A673 (cell line): ENCODE results near the gene FIBCD1.

ENCODE experiments used
- EZH2 ChIP-seq: fragments of 200-600 bp; sonication (generic); IDR thresholded peaks from 2 replicates; pipeline ENCODE4 v1.6.1; 2017; ENCODE audit warnings: borderline replicate concordance, low read depth, mild to moderate bottlenecking, mixed read lengths, antibody characterized with exemption, low read length; ENCODE audit not compliant: poor library complexity, severe bottlenecking
- TF ChIP-seq, protein P1 (sequence below): fragments of 300-800, 200-600 bp; sonication (generic); conservative IDR thresholded peaks from 2 replicates; pipeline ENCODE4 v1.5.1; 2017; ENCODE audit warnings: low read depth, mild to moderate bottlenecking, antibody characterized with exemption, low read length, moderate library complexity, mixed read lengths

DNA sequence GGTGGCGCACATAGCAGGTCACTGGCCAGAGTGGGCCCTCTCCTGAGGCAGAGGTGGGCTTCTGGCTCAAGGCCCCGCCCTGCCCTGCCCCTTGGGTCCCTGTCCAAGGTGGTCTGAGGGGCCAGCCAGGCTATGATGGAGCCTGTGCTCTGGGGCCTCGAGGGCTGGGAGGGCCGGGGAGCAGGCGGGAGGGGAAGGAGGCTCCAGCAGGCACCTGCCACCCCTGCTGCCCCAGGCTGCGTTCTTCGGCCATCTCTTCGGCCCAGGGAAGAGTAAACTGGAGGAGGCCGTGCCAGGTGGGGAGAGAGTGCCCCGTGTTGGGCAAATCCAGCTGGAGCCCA, 14.6 kb downstream of the FIBCD1 start:
- TF ChIP-seq, protein P1, sequence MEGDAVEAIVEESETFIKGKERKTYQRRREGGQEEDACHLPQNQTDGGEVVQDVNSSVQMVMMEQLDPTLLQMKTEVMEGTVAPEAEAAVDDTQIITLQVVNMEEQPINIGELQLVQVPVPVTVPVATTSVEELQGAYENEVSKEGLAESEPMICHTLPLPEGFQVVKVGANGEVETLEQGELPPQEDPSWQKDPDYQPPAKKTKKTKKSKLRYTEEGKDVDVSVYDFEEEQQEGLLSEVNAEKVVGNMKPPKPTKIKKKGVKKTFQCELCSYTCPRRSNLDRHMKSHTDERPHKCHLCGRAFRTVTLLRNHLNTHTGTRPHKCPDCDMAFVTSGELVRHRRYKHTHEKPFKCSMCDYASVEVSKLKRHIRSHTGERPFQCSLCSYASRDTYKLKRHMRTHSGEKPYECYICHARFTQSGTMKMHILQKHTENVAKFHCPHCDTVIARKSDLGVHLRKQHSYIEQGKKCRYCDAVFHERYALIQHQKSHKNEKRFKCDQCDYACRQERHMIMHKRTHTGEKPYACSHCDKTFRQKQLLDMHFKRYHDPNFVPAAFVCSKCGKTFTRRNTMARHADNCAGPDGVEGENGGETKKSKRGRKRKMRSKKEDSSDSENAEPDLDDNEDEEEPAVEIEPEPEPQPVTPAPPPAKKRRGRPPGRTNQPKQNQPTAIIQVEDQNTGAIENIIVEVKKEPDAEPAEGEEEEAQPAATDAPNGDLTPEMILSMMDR = no peak
- TF ChIP-seq EZH2 = no peak
